Activated CD8-positive, alpha-beta memory T cell treated with anti-CD3 and anti-CD28 coated beads for 4 hours (primary cell): ENCODE results near the gene DFFA.
A peak's percentile ranks its signal among the peaks of the same experiment; 100 is the strongest.

ENCODE experiments used
- DNase-seq, 2 donors: peaks; one replicate each; pipeline ENCODE4 v3.0.0-alpha.2; 2020; ENCODE audit warnings: low read depth in 2 of 2

The DFFA gene, protein sequence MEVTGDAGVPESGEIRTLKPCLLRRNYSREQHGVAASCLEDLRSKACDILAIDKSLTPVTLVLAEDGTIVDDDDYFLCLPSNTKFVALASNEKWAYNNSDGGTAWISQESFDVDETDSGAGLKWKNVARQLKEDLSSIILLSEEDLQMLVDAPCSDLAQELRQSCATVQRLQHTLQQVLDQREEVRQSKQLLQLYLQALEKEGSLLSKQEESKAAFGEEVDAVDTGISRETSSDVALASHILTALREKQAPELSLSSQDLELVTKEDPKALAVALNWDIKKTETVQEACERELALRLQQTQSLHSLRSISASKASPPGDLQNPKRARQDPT

GRCh38 chr1:10472220-10473144, at the start of gene DFFA:
Gene DFFA (minus strand): TSS chr1:10472529. CDS start chr1:10472458, 71 bp downstream.
- peak; percentile 78 to 86 for DNase-seq

DNA sequence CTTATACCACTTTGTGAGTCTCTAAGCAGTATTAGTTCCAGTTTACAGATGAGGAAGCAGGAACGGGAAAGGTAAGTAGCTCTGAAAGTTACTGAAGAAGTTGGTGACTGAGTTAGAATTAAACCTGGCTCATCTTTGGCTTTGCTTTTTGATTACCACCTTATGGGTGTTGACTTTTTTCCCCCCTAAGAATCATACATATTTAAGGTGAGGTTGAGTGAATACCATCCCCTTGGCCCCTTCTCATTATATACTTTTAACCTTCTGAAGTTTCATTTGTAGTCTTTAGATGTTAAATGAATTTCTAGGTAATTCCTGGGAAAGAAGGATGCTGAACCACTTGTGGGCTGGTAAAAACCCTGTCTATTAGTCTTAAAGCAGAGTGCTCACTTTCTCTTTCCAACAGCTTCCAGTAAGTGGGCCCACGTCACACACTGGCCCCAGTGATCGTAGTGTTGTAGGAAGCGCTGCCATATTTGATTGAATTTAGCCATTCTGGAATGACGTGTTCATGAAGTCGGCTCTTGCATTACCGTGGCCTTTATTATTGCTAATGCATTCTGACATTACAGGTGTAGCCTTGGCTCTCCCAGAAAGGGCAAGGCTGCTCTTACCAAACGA, 49.3 kb upstream of the DFFA start:
- no peak for DNase-seq

GRCh38 chr1:10520952-10521351, 48.6 kb upstream of the DFFA start:
- DNase-seq: no peak

GRCh38 chr1:10520497-10520896, 48.2 kb upstream of the DFFA start:
- DNase-seq: no peak

DNA sequence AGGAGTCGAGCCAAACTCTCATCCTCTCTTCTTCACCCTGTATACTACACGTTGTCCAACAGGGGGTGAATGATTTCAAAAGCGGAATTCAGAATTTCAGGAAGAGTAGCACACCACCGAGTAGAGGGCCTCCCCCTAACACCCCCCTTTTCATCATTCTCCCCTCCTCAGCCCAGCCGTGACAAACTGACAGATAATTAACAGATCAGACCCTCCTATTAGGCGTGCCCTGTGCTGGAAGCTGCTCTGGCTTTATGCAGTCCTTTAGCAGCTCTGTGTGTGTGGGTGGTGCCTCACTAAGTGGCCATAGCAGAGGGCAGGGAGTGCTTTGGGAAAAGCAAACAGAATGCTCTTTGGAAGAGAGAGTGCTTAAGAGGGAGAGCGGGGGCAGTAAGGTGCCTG, 46.7 kb upstream of the DFFA start:
- DNase-seq: no peak

GRCh38 chr1:10517677-10517982, 45.3 kb upstream of the DFFA start:
- no peak for DNase-seq

GRCh38 chr1:10516925-10517676, 44.8 kb upstream of the DFFA start:
- DNase-seq: no peak

DNA sequence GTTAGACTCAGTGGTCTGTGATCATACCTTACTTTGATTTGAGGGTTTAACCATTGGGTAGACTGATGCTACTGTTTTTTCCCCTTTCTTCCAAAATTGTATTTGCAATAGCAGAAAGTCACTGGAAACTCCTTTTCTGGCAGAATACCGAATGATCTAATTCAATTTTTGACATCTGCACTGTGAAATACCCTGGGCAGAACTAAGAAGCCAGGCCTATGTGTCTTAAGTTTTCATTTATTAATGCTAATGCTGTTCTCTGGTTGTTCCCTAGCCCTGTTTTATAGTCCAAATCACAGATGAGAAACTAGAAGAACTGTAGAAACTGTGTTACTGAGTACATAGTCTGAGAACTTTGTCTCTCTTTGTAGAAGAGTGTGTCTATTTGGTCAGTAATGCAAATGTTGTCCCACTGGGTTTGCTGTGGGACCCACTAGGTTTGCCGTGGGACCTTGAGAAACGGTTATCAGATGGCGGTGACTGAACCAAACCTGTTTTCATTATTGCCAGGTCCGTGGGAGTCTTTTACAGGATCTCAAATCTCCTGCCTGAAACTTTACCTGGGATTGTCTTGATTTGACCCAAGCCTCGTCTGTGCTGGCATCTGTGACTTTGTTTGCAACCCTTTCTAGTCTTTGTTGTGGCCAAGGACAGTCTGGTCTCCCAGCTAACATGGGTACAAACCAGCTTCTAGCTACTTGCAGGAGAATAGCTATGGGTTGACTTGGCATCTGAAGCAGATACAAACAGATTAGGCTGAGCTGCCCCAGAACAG, 43.8 kb upstream of the DFFA start:
- no peak for DNase-seq

GRCh38 chr1:10515301-10515975, 43.1 kb upstream of the DFFA start:
- no peak for DNase-seq

- DNase-seq: no peak
Observed at GRCh38 chr1:10514490-10515235, 42.3 kb upstream of the DFFA start.

GRCh38 chr1:10513199-10513598, 40.9 kb upstream of the DFFA start:
- DNase-seq: no peak

- no peak for DNase-seq
Observed at GRCh38 chr1:10511494-10511885, 39.2 kb upstream of the DFFA start.

GRCh38 chr1:10510520-10511493, 38.5 kb upstream of the DFFA start:
- peak; percentile 58 to 77 for DNase-seq

DNA sequence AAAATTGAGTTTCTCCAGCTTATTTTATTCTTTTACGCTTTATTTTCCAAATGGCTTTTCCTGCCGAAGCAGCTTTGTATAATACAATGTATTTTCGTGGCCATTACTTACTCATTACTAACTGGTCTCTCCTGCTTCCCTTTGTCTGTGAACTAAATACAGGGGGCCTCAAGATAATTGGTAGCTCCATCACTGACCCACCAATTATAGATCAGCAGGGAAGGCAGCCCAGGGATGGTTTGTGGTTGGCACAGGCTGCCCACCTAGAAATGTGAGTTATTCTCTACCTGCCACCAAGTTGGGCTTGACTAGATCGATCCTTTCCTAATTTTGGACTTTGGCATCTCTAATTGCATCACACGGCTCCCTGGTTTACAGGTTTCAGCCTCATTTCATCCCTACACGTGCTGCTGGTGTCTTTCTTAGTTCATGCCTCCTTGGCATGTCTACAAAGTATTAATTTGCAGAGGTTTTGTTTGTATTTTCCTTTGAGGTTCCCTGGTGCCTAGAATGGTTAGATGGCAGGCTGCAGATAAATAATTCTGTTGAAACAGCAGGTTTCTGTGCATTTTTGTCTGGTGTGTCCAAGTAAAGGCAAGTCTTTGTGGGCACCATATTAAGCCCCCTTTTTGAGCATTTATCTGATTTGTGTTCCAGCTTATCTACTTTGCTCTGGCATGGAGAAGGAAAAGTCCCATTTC, 37.6 kb upstream of the DFFA start:
- DNase-seq: no peak

GRCh38 chr1:10508511-10508951, 36.2 kb upstream of the DFFA start:
- no peak for DNase-seq

DNA sequence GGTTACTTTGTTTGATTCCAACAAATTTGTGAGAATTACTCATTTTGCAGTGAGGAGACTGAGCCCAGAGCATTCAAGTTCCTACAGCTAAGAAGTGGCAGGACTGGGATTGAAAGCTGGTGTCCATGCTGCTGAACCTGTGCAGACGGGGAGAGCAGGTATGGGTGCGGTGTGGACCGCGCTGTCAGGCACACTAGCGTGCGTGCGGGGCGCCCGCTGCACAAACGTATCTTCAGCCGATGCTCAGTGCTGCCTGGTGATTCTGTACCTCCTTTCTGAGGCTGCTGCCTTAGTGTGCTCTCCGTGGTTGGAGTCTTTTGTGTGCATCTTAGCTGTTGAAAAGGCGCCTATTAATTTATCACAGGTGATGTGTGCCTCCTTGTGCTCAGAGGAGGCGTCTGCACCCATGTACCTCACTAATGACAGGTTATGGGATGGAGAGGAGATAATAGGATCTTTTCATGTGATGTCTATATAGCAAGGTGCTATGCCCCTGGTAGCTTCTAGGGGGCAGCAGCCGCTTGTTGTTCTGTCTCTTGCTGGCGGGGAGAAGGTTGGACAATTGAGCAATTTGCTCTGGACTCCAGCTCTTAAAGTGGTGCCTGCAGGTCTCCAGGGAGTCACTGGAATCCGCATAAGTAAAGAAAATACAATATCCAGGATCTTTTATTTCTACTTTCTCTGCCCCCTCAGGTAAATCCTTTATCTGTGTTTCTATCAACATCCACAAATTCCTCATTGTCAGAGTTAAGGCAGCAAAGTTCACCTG, 35.0 kb upstream of the DFFA start:
- DNase-seq: peak in 1 of 2 donors; percentile 22

- no peak for DNase-seq
Observed at GRCh38 chr1:10506677-10507047, 34.3 kb upstream of the DFFA start.
